AG09309 (cell line): ENCODE measurements around the gene LYRM4.
A peak's percentile ranks its signal among the peaks of the same experiment; 100 is the strongest.

ENCODE experiments used
- DNase-seq: peaks from one replicate; pipeline ENCODE4 v3.0.0-alpha.2; 2010; ENCODE audit warnings: low read depth
- H3K4me3 ChIP-seq: 2 replicates; pipeline ENCODE4 v1.5.1; 2011; ENCODE audit warnings: mild to moderate bottlenecking, low read depth, low read length, moderate library complexity; ENCODE audit not compliant: control insufficient read depth
- TF ChIP-seq, protein P1 (sequence below): IDR thresholded peaks from 2 replicates; pipeline ENCODE4 v1.5.1; 2011; ENCODE audit warnings: mild to moderate bottlenecking, low read depth, low read length, inconsistent platforms; ENCODE audit not compliant: insufficient read depth, control insufficient read depth; ENCODE audit errors: missing control alignments

Gene LYRM4

GRCh38 chr6:5094327-5094726 lies 166.4 kb downstream of the LYRM4 start:
- H3K4me3 ChIP-seq = no peak overlapping the region
- TF ChIP-seq, protein P1, sequence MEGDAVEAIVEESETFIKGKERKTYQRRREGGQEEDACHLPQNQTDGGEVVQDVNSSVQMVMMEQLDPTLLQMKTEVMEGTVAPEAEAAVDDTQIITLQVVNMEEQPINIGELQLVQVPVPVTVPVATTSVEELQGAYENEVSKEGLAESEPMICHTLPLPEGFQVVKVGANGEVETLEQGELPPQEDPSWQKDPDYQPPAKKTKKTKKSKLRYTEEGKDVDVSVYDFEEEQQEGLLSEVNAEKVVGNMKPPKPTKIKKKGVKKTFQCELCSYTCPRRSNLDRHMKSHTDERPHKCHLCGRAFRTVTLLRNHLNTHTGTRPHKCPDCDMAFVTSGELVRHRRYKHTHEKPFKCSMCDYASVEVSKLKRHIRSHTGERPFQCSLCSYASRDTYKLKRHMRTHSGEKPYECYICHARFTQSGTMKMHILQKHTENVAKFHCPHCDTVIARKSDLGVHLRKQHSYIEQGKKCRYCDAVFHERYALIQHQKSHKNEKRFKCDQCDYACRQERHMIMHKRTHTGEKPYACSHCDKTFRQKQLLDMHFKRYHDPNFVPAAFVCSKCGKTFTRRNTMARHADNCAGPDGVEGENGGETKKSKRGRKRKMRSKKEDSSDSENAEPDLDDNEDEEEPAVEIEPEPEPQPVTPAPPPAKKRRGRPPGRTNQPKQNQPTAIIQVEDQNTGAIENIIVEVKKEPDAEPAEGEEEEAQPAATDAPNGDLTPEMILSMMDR = no peak
- peak; percentile 90 for DNase-seq

DNA sequence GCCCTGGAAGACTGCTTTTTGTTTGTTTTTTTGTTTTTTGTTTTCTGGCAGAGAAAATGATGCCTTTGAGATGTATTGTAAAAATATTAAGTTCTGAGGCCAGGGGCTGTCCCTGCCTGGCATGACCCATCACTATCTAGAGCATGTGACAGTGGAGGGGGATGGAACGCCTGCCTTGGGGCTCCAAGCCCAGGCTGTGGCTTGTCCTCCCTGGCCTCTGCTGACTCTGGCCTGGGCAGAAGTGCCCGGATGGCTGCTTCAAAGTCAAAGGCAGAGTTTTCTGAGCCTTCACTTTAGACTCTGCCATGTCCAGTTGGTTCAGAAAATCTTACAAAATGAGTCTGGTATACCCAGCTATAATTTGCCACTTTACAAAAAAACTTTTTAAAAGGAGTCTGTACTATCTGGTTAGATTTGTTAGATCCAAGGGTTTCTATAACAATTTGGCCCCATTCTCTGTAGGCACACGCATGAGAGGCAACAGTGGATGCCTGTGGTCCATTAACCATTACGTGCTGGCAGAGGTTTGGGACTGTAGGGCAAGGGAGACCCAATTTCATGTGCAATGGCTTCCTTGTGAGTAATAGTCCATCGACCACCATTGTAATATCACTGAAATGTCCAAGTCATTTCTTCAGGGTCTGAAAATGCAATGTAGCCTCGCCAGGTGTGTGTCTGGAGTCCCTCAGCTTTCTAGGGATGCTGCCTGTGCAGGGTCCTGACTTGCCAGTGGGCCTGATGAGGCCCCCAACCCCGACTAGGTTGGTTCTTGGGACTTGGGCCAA lies 167.3 kb downstream of the LYRM4 start:
- no peak for DNase-seq
- TF ChIP-seq, protein P1 = no peak
- H3K4me3 ChIP-seq = no peak overlapping the region

- H3K4me3 ChIP-seq = no peak overlapping the region
- TF ChIP-seq, protein P1 = no peak
- no peak for DNase-seq
Measured at GRCh38 chr6:5091210-5092069, 169.3 kb downstream of the LYRM4 start.

- TF ChIP-seq, protein P1 = no peak
- no peak for DNase-seq
- no peak overlapping the region for H3K4me3 ChIP-seq
Measured at GRCh38 chr6:5090603-5091002, 170.1 kb downstream of the LYRM4 start.

DNA sequence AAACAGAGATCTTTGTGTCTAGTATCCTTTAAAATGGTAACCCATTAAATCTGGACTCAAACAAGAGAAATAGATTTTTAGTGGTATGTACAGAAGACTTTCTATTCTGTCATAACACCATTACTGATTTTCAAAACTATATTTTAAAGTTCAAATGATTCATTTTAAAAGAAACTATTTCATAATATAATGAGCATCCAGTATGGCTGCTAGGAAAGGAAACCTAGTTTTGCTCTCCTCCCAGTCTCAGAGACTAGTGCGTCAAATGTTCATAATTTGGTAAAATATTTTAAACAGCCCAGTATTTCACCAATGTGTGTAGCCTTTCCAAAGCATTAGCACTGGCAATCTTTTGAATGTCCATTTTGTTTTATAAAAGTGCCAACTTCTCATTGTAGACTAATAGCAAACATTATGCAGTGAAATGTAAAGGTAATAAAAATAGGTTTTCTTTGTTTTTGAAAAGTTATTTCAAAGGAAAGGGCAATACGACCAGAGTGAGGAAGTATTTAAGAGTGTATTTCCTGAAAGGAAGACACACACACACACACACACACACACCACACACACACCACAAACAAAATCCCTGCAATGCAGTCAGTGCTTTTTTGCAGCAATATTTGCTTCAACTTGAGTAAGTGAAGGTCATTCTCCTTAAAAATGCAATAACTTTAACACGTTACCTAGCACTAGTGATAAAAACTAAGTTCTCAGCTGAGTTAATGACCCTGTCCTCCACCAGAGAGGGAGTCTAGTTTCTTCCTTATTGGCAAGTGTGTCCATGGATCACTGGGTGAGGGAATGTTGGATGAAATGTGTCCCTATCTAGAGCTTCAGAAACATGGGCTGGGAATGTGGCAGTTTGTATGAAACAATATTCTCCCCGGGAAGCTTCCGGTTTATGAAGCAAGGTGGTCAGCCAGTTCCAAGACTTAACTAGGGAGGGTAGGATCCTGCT lies 171.0 kb downstream of the LYRM4 start:
- no peak overlapping the region for H3K4me3 ChIP-seq
- no peak for DNase-seq
- TF ChIP-seq, protein P1 = no peak

DNA sequence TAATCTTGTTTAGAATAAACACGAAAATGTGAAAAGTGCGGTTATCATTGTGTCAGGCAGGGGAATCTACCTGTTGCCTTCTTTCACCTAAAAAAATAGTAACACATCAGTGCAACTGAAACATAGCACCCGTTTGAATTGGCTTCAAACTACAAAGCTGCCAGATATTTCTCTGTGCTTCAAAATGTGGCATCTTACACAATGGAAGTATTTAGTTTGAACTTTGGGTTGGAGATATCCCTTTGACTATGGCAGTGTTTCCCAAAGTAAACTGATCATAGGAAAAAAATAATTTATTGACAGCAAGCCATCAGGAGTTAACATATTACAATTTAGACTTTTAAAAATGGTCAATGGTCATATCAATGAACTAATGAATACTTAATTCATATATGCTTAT lies 172.0 kb downstream of the LYRM4 start:
- no peak overlapping the region for H3K4me3 ChIP-seq
- DNase-seq = no peak
- TF ChIP-seq, protein P1 = no peak
